ENCODE data around the gene RNF224. TPM values are rescaled to one million over a fixed set of nuclear protein-coding genes. Genes with fewer than 3 reads are reported as not detected.

The RNF224 gene
- polyA plus RNA-seq, 3 donors: not detected

- Mint-ChIP-seq H3K36me3 (peaks cover 7 to 10% of the 10 kb centered on the region in 2 donors), H3K4me1 (peaks cover 16% of the 10 kb centered on the region), H3K27ac (no peak overlapping the region), H3K4me3 (no peak overlapping the region), H3K27me3 (ENCODE audit: low read depth in 3 of 3) (peaks cover 2 to 7% (median 6%) of the 10 kb centered on the region in 3 donors), H3K9me3 (no peaks in the 10 kb centered on the region)
- Histone ChIP-seq H3K4me2 (replicated peaks; ENCODE audit: extremely low read depth, low read length, poor library complexity, severe bottlenecking) (no peak overlapping the region), H3K36me3 (replicated peaks in 1 of 2; ENCODE audit: control insufficient read depth in 1 of 2, insufficient read depth in 2 of 2, low read length in 2 of 2) (peaks cover 9 to 10% of the 10 kb centered on the region in 2 donors), H3K27ac (ENCODE audit: low read depth in 1 of 2, low read length in 2 of 2) (no peak overlapping the region), H3K79me2 (ENCODE audit: insufficient read depth, low read length) (peaks cover 3% of the 10 kb centered on the region), H3K27me3 (ENCODE audit: control insufficient read depth in 2 of 2, insufficient read depth in 2 of 2, low read length in 2 of 2) (no peaks in the 10 kb centered on the region), H3K4me3 (replicated peaks in 1 of 3; ENCODE audit: low read depth in 2 of 3, low read length in 3 of 3) (no peak overlapping the region), H2AFZ (ENCODE audit: insufficient read depth, low read depth, low read length, poor library complexity, severe bottlenecking) (no peak overlapping the region), H4K20me1 (ENCODE audit: insufficient read depth, low read length) (peaks cover 20% of the 10 kb centered on the region), H3K9ac (ENCODE audit: insufficient read depth, low read length, poor library complexity, severe bottlenecking) (no peak overlapping the region), H3K9me3 (replicated peaks in 1 of 2; ENCODE audit: control insufficient read depth in 1 of 2, insufficient read depth in 1 of 2, low read length in 2 of 2) (no peaks in the 10 kb centered on the region), H3K4me1 (ENCODE audit: control insufficient read depth in 1 of 2, insufficient read depth in 2 of 2, low read length in 2 of 2) (peaks cover 6 to 13% of the 10 kb centered on the region in 2 donors)
- intact Hi-C loops (cut with micrococcal nuclease): no loop called here
- 100% methylated on average over 2 of the region's 6 CpGs for WGBS (ENCODE audit: insufficient coverage)
- DNase-seq: no peak
- TF ChIP-seq, protein P1, sequence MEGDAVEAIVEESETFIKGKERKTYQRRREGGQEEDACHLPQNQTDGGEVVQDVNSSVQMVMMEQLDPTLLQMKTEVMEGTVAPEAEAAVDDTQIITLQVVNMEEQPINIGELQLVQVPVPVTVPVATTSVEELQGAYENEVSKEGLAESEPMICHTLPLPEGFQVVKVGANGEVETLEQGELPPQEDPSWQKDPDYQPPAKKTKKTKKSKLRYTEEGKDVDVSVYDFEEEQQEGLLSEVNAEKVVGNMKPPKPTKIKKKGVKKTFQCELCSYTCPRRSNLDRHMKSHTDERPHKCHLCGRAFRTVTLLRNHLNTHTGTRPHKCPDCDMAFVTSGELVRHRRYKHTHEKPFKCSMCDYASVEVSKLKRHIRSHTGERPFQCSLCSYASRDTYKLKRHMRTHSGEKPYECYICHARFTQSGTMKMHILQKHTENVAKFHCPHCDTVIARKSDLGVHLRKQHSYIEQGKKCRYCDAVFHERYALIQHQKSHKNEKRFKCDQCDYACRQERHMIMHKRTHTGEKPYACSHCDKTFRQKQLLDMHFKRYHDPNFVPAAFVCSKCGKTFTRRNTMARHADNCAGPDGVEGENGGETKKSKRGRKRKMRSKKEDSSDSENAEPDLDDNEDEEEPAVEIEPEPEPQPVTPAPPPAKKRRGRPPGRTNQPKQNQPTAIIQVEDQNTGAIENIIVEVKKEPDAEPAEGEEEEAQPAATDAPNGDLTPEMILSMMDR (IDR thresholded peaks at IDR 0.05): no peak
Observed at GRCh38 chr9:137247916-137248175, 20.5 kb downstream of the RNF224 start.

DNA sequence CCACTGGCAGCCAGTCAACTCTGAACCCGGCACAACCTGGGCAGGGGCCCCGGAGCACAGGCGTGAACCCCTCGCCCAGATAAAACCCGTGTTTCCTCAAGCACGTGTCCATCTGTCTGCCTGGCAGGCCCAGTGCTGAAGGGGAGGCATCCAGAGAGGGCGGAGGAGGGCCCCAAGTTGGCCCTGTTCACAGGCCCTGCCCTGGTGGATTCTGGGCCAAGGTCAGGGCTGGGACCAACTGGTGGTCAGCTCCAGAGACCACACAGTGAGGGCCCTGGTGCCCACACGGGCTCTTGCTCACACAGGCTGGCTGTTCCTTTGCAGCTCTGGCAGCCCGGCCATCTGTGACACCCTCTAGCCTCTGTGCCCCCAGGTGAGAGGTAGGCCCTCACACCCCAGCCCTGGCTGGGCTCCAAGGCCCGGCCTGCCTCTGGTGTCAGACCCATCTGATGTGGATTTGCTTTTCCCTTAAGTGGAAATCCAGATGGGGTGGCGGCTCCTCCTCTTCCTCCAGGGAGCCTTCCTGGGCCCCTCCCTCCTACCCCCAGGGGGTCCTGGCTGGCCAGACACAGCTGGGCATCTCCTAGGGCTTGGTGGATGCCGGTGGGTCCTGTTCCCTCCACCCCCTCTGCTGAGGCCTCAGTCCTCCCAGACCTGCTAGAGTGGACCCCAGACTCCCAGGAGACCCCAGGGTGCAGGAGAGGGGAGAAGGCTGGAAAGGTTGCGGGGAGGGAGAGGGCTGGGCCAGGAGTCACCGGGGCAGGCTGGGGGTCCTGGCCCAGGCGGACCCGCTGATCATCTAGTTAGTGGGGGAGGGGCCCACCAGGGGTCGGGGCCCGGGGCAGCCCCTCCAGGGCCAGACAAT is 23.3 kb downstream of the RNF224 start:
- Histone ChIP-seq H3K79me2 (ENCODE audit: insufficient read depth, low read length) (peaks cover 3% of the 10 kb centered on the region), H3K4me2 (replicated peaks; ENCODE audit: extremely low read depth, low read length, poor library complexity, severe bottlenecking) (no peak overlapping the region), H3K27ac (ENCODE audit: low read depth in 1 of 2, low read length in 2 of 2) (no peak overlapping the region), H3K4me3 (replicated peaks in 1 of 3; ENCODE audit: low read depth in 2 of 3, low read length in 3 of 3) (no peak overlapping the region), H4K20me1 (ENCODE audit: insufficient read depth, low read length) (peaks cover 3% of the 10 kb centered on the region), H3K9me3 (replicated peaks in 1 of 2; ENCODE audit: control insufficient read depth in 1 of 2, insufficient read depth in 1 of 2, low read length in 2 of 2) (no peaks in the 10 kb centered on the region), H3K9ac (ENCODE audit: insufficient read depth, low read length, poor library complexity, severe bottlenecking) (no peak overlapping the region), H2AFZ (ENCODE audit: insufficient read depth, low read depth, low read length, poor library complexity, severe bottlenecking) (no peak overlapping the region), H3K4me1 (ENCODE audit: control insufficient read depth in 1 of 2, insufficient read depth in 2 of 2, low read length in 2 of 2) (peaks cover 7 to 12% of the 10 kb centered on the region in 2 donors), H3K27me3 (ENCODE audit: control insufficient read depth in 2 of 2, insufficient read depth in 2 of 2, low read length in 2 of 2) (no peaks in the 10 kb centered on the region), H3K36me3 (replicated peaks in 1 of 2; ENCODE audit: control insufficient read depth in 1 of 2, insufficient read depth in 2 of 2, low read length in 2 of 2) (no peaks in the 10 kb centered on the region)
- H3K36me3 Mint-ChIP-seq: no peaks in the 10 kb centered on the region
- TF ChIP-seq, protein P1 (IDR thresholded peaks at IDR 0.05): no peak
- no peaks in the 10 kb centered on the region for H3K9me3 Mint-ChIP-seq
- peaks cover 5 to 11% (median 6%) of the 10 kb centered on the region in 3 donors for H3K27me3 Mint-ChIP-seq (ENCODE audit: low read depth in 3 of 3)
- intact Hi-C loops (cut with micrococcal nuclease): no loop called here
- no peak overlapping the region for H3K4me3 Mint-ChIP-seq
- DNase-seq: no peak
- 91% methylated on average over 12 of the region's 18 CpGs for WGBS (ENCODE audit: insufficient coverage)
- peaks cover 6% of the 10 kb centered on the region for H3K4me1 Mint-ChIP-seq
- H3K27ac Mint-ChIP-seq: no peak overlapping the region
